Myocyte (in vitro differentiated cells): Measurements from ENCODE around the gene TMEM255B. TPM values are rescaled to one million over a fixed set of nuclear protein-coding genes. Genes with fewer than 3 reads are reported as not detected.
"Not testable (repeated sequence)": the region's sequence is repeated elsewhere in the genome, so short reads cannot be mapped to it uniquely, and the experiment has no call there.

Source experiments
- DNase-seq: peaks from one replicate; pipeline ENCODE4 v3.0.0-alpha.2; 2012; ENCODE audit warnings: low read depth
- total RNA-seq: library from RNA; depleted of rRNA; stranded (reverse); fragments of >200 nt; gene quantifications from 2 replicates; pipeline ENCODE4 v1.2.3, GENCODE V29; 2014

TMEM255B gene
- total RNA-seq, 1 donor from 2014 or later: 0.21 TPM

- DNase-seq: no peak
Measured at GRCh38 chr13:113816254-113816929, 57.4 kb downstream of the TMEM255B start.

- peak; percentile 71 for DNase-seq
Measured at GRCh38 chr13:113816946-113817859, 58.2 kb downstream of the TMEM255B start.

GRCh38 chr13:113817860-113818691 is 59.0 kb downstream of the TMEM255B start:
- no peak for DNase-seq

GRCh38 chr13:113818700-113819295 is 59.8 kb downstream of the TMEM255B start:
- no peak for DNase-seq

GRCh38 chr13:113819341-113819730 is 60.3 kb downstream of the TMEM255B start:
- no peak for DNase-seq

GRCh38 chr13:113819731-113820715 is 61.0 kb downstream of the TMEM255B start:
- DNase-seq: no peak

GRCh38 chr13:113820813-113821651 is 62.0 kb downstream of the TMEM255B start:
- DNase-seq: peak; percentile 98

- no peak for DNase-seq
Measured at GRCh38 chr13:113821847-113822246, 62.8 kb downstream of the TMEM255B start.

GRCh38 chr13:113822266-113822665 is 63.2 kb downstream of the TMEM255B start:
- no peak for DNase-seq

GRCh38 chr13:113822956-113823744 is 64.1 kb downstream of the TMEM255B start:
- DNase-seq: no peak

GRCh38 chr13:113823771-113824170 is 64.7 kb downstream of the TMEM255B start:
- DNase-seq: no peak

- no peak for DNase-seq
Measured at GRCh38 chr13:113825841-113826240, 66.8 kb downstream of the TMEM255B start.

- not testable (repeated sequence) for DNase-seq
Measured at GRCh38 chr13:113826446-113826845, 67.4 kb downstream of the TMEM255B start.

GRCh38 chr13:113827021-113827420 is 68.0 kb downstream of the TMEM255B start:
- DNase-seq: no peak

GRCh38 chr13:113828282-113828825 is 69.3 kb downstream of the TMEM255B start:
- DNase-seq: no peak

- not testable (repeated sequence) for DNase-seq
Measured at GRCh38 chr13:113830426-113830950, 71.5 kb downstream of the TMEM255B start.

- DNase-seq: no peak
Measured at GRCh38 chr13:113831061-113831460, 72.0 kb downstream of the TMEM255B start.
